Epithelial cell of proximal tubule (primary cell): Measurements from ENCODE around the gene SAYSD1. TPM values are rescaled to one million over a fixed set of nuclear protein-coding genes. Genes with fewer than 3 reads are reported as not detected.

Experiments
- DNase-seq: peaks from one replicate; pipeline ENCODE4 v3.0.0-alpha.2; 2011; ENCODE audit warnings: low read depth
- H3K4me3 ChIP-seq: 2 replicates; pipeline ENCODE4 v1.5.1; 2011; ENCODE audit warnings: low read depth, mild to moderate bottlenecking, low read length
- CTCF ChIP-seq: conservative IDR thresholded peaks from 2 replicates; pipeline ENCODE4 v1.5.1; 2012; ENCODE audit warnings: low read depth, mild to moderate bottlenecking, low read length
- total RNA-seq: library from RNA; depleted of rRNA; stranded (reverse); fragments of >200 nt; gene quantifications from 2 replicates; pipeline ENCODE4 v1.2.3, GENCODE V29; 2015

SAYSD1 gene
- total RNA-seq, 1 donor from 2014 or later = 15.7 TPM

DNA sequence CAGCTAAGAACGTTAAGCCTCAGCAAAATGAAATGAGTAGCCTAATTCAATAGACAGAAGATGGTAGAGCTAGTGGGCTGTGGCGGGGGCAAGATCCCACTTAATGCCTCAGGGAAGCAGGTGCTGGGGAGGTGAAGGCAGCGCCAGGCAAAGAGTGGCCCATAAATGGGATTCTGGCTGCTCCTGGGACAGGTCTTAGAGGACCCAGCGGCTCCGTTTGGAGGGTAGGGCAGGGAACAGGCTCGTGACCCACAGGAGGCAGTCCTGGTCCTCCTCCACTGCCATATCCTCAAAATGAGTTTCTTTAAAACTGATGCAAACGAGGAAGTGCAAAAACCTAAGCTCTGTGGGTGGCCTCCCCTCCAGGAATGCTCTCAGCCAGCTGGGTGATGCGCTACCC, 32.7 kb downstream of the SAYSD1 start:
- no peak overlapping the region for H3K4me3 ChIP-seq
- no peak for TF ChIP-seq CTCF
- DNase-seq = no peak

DNA sequence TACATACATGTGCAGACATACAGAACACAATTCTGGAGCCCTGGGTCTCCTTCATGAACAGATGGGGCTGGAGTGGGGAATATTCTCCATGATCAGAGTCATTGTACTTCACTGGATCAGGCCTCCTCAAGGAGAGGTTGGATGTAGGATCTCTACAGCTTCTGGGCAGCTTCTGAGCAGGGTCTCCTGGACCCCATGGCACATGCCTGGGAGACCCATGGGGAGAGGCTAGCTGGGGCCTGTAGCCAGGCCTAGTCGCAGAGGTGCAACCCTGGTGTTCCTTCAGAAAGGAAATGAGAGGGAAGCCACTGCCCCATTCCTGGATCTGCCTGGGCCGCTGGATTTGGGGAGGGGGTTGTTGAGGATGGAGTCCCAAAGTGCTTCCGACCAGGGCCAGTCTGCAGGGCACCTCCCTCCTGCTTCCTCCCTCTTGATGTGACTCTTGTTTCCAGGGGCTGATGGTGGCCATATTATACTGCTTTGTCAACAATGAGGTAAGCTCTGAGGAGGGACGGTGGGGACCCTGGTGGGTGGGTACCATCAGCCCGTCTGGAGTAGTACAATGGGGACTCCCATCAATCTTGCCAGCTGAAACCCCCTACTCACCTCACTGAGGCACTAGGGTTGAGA, 34.6 kb downstream of the SAYSD1 start:
- no peak overlapping the region for H3K4me3 ChIP-seq
- no peak for DNase-seq
- TF ChIP-seq CTCF = no peak

- no peak for DNase-seq
- H3K4me3 ChIP-seq = no peak overlapping the region
- TF ChIP-seq CTCF = no peak
Observed at GRCh38 chr6:39079197-39080125, 35.5 kb downstream of the SAYSD1 start.

DNA sequence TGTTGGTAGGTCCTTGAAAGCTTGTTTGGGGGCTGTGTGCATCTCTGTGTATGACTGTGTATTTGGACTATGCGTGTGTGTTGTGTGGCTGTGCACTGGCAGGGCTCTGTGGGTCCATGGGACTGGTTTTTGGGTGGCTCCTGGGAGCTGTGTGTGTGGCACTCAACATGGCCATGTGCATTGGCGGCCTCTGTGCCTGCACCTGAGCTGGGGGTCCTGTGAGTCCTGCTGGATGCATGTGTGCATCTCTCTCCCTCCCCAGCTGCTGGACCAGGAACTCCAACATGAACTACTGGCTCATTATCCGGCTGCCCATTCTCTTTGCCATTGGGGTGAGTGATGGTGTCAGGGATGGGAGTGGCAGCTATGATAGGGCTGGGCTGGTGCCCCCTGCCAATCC, 36.3 kb downstream of the SAYSD1 start:
- no peak for TF ChIP-seq CTCF
- no peak overlapping the region for H3K4me3 ChIP-seq
- no peak for DNase-seq

- TF ChIP-seq CTCF = no peak
Observed at GRCh38 chr6:39077882-39078594, 36.9 kb downstream of the SAYSD1 start.

DNA sequence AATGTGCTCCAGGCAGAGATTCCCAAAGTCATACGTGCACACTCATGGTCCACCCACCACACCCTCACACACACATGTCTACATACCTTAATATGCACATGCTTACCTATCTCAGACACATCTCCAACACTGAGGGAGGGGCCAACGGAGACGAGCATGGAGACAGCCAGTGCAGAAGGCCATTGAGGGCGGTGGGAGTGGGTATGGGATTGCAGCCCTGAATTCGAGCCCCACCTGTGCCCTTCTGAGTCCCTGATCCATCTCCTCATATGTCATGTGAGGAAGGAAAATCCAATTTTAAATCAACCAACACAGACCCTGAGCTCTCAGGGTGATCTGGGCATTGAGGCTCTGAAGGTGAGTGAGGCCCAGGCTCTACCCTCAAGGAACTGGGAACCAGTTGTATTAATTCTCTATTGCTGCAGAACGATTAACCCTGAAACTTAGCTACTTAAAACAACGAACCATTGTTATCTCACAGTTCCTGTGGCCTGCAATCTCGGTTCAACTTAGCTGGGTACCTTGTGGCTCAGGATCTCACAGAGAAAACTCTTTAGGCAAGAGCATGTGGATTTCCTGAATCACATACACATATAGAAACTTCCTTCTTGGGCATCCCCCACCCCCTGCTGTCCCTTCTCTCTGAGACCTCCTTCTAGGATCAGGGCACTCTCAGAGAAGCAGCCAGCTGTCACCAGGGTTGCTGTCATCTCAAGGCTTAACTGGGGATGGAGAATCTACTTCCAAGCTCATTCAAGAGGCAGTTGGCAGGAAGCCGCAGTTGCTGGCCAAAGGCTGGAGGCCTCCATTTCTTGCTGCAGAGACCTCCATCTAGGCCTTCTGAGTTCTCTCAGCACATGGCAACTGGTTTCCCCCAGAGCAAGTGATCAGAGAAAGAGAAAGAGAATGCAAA, 38.1 kb downstream of the SAYSD1 start:
- H3K4me3 ChIP-seq = no peak overlapping the region
- no peak for TF ChIP-seq CTCF
- DNase-seq = no peak

More at GRCh38 chr6:39077882-39078594, 36.9 kb downstream of the SAYSD1 start:
- no peak overlapping the region for H3K4me3 ChIP-seq
- no peak for DNase-seq
